GM18511 (cell line): ENCODE measurements around the gene FGF3.

Source experiments
- ATAC-seq: cut with Tn5 transposase; IDR thresholded peaks from one replicate; pipeline ENCODE4 v1.9.1; 2021; ENCODE audit warnings: mild to moderate bottlenecking, moderate library complexity; ENCODE audit not compliant: unreplicated experiment

Gene FGF3

GRCh38 chr11:69807106-69807815, 12.0 kb downstream of the FGF3 start:
- no peak for ATAC-seq

- ATAC-seq: no peak
Measured at GRCh38 chr11:69804769-69805508, 14.3 kb downstream of the FGF3 start.

GRCh38 chr11:69803604-69804218, 15.5 kb downstream of the FGF3 start:
- ATAC-seq: no peak

- ATAC-seq: no peak
Measured at GRCh38 chr11:69803022-69803421, 16.2 kb downstream of the FGF3 start.

DNA sequence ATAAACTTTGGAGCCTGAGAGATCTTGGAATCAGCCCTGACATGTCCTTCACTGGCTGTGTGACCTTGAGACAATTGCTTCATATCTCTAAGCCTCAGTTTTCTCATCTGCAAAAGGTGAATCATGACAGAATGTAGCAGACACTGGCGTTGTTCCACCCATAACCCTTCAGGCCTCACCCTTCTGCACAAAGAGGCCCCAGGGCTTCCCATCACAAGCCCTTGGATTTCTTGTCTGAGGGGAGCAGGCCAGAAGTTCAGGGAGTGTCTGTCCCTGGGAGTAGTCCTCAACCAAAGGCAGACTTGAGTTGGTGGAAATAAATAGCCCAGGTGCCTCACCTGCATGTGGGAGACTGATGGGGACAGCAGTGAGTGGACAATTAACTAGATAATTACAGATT, 16.6 kb downstream of the FGF3 start:
- ATAC-seq: no peak

- ATAC-seq: no peak
Measured at GRCh38 chr11:69801513-69802335, 17.5 kb downstream of the FGF3 start.

DNA sequence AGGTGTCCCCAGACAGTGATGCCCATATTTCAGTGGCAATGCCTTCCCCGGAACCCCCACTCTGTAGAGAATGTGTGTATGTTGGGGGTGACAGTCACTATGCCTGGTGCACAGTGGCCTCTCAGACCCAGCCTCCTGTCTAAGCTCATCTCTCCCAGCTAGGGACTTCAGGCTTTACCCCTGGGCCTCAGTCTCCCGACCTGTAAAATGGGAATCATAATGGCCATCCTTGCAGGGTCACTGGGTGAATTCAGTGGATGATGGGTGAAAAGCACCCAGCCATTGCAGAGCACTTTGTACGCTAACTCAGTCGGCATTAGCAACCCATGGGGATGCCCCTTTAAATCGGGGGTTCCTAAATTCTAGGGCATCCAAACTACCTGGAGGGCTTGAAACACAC, 18.9 kb downstream of the FGF3 start:
- no peak for ATAC-seq

GRCh38 chr11:69799582-69799981, 19.6 kb downstream of the FGF3 start:
- no peak for ATAC-seq

GRCh38 chr11:69799097-69799496, 20.1 kb downstream of the FGF3 start:
- no peak for ATAC-seq

- ATAC-seq: no peak
Measured at GRCh38 chr11:69797737-69798528, 21.3 kb downstream of the FGF3 start.

GRCh38 chr11:69797156-69797555, 22.1 kb downstream of the FGF3 start:
- ATAC-seq: no peak

GRCh38 chr11:69796063-69796462, 23.2 kb downstream of the FGF3 start:
- ATAC-seq: no peak

DNA sequence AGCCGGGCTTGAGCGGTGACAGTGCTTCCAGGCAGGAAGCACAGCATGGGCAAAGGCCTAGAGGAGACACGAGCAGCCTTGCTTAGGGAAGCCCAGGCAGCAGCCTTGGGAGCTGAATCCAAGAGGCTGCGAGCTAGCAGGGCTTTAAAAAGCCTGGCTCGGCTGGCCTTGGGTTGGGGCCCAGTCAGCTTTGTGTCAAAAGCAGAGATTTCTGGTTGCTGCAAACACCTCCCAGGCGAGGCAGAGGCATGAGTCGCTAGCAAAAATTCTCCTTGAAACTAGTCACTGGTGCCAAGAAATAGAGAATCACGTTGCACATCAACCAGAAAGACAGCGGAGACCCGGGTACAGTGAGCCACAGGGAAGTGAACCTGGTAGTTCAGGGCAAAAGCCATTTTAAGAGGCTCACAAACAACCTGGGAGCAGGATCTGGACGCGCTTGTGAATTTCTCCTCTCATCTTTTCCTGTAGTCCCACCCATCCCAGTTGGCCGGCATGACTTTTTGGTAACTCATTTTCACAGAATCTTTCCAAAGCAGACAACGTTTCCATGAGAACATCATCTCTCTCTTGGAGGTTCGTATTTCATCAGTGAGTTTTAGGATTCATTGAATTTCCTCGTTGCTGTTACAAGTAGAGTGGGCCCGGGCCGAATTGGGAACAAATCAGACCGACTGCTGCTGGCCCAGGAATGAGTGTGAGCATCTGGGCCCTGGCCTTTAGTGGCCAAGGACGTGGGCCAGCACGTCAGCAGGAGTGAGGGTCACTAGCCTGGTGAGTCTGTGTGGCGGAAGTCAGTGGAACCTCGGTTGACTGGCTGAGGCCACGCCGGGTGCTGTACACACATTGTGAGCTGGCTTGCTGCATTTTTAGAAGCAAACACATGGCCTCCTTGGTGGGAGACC, 27.7 kb downstream of the FGF3 start:
- no peak for ATAC-seq

DNA sequence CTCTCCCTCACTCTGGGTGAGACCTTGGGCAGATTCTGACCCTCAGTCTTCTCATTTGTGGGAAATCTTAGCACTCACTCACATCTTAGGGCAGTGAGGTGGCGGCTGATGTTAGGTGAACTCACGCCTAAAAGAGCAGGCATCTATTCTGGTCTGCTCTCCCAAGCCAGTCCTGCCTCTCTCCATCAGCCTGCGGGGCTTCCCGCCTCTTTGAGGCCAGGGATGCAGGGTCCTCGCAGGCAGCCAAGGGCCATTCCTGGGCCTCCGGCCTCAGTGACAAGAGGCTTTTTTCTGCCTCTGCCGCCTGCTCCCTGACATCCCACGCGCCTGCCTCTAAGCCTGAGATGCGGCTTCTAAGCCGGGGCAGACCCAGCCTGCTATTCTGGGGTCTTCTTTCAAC, 30.3 kb downstream of the FGF3 start:
- ATAC-seq: no peak

DNA sequence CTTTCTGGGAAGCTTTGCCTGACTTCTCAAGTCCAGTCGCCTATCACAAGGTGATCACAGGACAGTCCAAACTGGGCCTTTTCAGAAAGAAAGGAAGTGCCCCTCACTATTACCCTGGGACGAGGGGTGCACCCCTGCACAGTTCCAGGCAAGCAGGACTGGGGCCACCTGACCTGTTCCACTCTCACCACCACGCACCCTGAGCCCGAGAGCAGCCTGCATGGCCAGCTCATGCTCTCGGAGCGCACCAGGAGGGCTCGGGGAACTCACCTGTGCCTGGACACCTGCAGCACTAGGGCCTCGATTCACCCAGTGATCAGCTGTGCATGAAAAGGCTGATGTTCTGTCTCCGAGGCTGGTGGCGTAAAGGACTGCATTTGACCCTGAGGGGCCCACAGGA, 31.3 kb downstream of the FGF3 start:
- no peak for ATAC-seq

GRCh38 chr11:69787457-69787856, 31.8 kb downstream of the FGF3 start:
- ATAC-seq: no peak

DNA sequence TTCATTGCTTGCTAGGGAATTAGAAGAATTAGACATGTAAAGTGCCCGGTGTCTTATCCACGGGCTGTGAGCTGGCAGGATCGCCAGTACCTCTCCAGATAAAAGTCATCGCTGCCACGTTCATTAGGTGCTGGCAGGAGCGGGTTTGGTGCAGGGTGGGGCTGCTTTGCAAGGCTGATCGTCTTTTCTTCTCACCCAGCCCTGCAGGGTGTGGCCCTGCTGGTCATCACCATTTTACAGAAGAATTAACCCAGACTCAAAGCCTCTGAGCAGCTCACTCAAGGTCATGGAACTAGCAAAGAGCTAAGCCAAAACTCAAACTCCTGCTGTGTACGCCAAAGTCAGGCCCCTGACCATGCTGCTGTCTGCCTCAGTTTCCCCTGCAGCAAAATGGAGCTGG, 38.0 kb downstream of the FGF3 start:
- ATAC-seq: no peak

DNA sequence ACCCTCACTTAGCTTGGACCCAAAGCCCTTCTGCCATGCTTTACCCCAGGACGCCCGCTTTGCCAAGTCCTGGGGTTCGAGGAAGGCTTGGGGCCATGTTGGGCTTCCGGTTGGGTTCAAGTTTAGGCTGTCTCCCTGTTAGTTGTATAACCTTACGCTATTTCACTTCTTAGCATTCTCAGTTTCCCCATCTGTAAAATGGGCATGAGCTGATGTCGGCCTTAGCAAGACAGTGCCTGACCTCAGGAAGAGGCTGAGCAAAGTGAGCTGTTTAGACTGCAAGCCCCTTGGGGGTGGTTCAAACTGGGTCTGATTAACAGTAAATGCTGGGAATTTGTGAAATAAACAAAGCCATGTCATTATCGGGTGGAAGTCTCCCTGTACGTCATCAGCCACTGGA, 40.8 kb downstream of the FGF3 start:
- no peak for ATAC-seq

DNA sequence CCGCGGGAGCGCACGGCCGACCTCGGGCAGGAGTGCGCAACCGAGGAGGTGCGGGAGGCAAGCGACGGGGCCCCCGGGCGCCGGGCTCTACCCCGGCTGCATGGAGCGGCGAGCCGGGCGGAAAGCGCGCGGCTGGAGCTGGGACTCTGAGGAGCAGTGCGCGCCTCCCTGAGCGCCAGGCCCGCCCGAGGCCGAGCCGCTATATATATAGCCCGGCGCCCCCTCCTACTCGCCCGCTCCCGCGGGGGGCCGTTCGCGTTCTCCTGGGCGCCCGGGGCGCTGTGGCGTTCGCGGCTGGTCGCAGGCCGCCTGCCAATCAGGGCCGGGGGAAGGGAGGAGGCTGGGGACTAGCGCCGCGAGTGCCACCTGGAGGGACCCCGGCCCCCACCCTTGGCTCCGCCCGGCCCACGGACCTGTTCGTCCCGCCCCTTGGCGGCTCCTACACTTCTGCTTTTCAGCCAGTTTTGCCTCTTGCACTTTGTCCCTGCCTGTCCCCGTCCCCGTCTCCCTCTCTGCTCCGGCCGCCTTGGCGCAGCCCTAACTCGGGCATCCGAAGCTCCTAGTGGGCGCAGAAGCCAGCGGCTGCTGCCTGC, 44.0 kb downstream of the FGF3 start, which contains the start of gene FGF4:
TSS of gene FGF4 (minus strand) at position 179 of the 593 bp plus-strand sequence. CDS start 257 bp downstream, outside the sequence.
- no peak for ATAC-seq
